Parathyroid adenoma (tissue), 2 donors: ENCODE results near the gene LRRK1.

Source experiments
- H2AFZ ChIP-seq: fragments of 300-600 bp; sonication (generic); one replicate; pipeline ENCODE4 v1.7.0; 2017; ENCODE audit warnings: antibody characterized with exemption, mild to moderate bottlenecking
- H3K27ac ChIP-seq: fragments of 300-600 bp; sonication (generic); one replicate; pipeline ENCODE4 v1.7.0; 2017
- H3K27me3 ChIP-seq: fragments of 300-600 bp; sonication (generic); one replicate; pipeline ENCODE4 v1.7.0; 2017; ENCODE audit warnings: low read length; ENCODE audit not compliant: control insufficient read depth, insufficient read depth
- H3K36me3 ChIP-seq: fragments of 300-600 bp; sonication (generic); one replicate; pipeline ENCODE4 v1.7.0; 2017; ENCODE audit warnings: low read length; ENCODE audit not compliant: control insufficient read depth, insufficient read depth
- H3K4me1 ChIP-seq: fragments of 300-600 bp; sonication (generic); one replicate; pipeline ENCODE4 v1.7.0; 2017; ENCODE audit warnings: control low read depth
- H3K4me2 ChIP-seq: fragments of 300-600 bp; sonication (generic); one replicate; pipeline ENCODE4 v1.7.0; 2017; ENCODE audit warnings: low read length
- H3K4me3 ChIP-seq: fragments of 300-600 bp; sonication (generic); one replicate; pipeline ENCODE4 v1.7.0; 2017; ENCODE audit warnings: low read depth, low read length
- H3K79me2 ChIP-seq: fragments of 300-600 bp; sonication (generic); one replicate; pipeline ENCODE4 v1.7.0; 2017; ENCODE audit warnings: control low read depth
- H3K9ac ChIP-seq: fragments of 300-600 bp; sonication (generic); one replicate; pipeline ENCODE4 v1.7.0; 2017; ENCODE audit warnings: mild to moderate bottlenecking
- H3K9me3 ChIP-seq: fragments of 300-600 bp; sonication (generic); one replicate; pipeline ENCODE4 v1.7.0; 2017; ENCODE audit warnings: low read length; ENCODE audit not compliant: control insufficient read depth
- TF ChIP-seq, protein P1 (sequence below): fragments of 300-600 bp; sonication (generic); IDR thresholded peaks from one replicate; pipeline ENCODE4 v1.7.0; 2017; ENCODE audit warnings: antibody characterized with exemption, mild to moderate bottlenecking
- donor health status: primary hyperparathyroidism.

LRRK1 gene

DNA sequence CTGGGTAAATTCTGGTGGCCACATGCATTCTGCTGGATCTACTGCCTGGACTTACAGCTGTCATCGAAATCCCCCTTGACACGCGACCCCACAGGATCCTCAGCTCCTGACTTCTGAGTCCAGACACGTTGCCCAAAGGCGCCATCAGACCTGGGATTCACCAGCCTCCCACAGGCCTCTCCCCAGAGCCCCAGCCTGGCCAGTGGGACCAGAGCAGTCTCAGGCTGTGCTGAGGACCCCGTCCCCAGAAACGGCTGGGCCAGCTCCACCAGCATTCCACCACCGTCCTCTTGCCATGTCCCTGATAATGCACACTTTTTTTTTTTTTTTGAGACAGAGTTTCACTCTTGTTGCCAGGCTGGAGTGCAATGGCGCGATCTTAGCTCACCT is 166.1 kb downstream of the LRRK1 start:
- H3K4me3 ChIP-seq = no peak overlapping the region
- no peak overlapping the region for H3K4me2 ChIP-seq
- H3K27me3 ChIP-seq = no peaks in the 10 kb centered on the region
- TF ChIP-seq, protein P1, sequence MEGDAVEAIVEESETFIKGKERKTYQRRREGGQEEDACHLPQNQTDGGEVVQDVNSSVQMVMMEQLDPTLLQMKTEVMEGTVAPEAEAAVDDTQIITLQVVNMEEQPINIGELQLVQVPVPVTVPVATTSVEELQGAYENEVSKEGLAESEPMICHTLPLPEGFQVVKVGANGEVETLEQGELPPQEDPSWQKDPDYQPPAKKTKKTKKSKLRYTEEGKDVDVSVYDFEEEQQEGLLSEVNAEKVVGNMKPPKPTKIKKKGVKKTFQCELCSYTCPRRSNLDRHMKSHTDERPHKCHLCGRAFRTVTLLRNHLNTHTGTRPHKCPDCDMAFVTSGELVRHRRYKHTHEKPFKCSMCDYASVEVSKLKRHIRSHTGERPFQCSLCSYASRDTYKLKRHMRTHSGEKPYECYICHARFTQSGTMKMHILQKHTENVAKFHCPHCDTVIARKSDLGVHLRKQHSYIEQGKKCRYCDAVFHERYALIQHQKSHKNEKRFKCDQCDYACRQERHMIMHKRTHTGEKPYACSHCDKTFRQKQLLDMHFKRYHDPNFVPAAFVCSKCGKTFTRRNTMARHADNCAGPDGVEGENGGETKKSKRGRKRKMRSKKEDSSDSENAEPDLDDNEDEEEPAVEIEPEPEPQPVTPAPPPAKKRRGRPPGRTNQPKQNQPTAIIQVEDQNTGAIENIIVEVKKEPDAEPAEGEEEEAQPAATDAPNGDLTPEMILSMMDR = no peak
- H3K4me1 ChIP-seq = no peaks in the 10 kb centered on the region
- H3K79me2 ChIP-seq = no peaks in the 10 kb centered on the region
- H3K9me3 ChIP-seq = no peaks in the 10 kb centered on the region
- no peaks in the 10 kb centered on the region for H3K36me3 ChIP-seq
- H3K9ac ChIP-seq = no peak overlapping the region
- H3K27ac ChIP-seq = no peak overlapping the region
- H2AFZ ChIP-seq = no peak overlapping the region

DNA sequence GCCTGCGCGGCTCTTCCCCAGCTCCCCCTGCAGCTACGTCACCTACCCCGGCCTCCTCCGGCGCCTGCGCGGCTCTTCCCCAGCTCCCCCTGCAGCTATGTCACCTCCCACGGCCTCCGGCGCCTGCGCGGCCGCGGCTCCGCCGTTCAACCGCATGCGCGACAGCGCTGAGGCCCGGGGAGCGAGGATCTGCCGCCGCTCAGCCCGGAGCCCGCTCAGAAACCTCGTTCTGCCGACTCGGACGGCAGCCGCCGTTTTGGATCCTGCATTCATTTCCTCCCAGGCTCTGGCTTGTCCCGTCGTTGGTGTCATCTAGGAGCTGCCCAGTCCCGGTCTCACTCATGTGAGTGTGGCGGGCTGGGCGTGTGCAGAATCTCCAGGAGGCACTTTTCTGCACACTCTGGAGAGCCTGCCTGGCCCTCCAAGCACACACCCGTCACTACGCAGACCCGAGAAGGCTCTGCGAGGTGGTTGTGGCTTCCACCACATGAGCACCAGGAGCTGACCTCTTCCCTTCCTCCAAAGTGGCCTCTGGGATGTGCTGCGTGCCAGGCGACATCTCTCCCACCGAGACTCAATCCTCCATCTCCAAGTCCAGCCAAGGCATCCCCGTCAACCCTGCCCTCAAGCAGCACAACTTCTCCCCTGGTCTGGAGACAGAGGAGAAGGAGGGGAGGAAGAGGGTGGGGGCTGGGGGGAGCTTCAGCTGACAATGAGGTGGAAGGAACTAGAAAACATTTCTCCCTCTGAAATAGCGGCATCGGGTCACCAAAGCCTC is 167.4 kb downstream of the LRRK1 start:
- no peak overlapping the region for H3K4me3 ChIP-seq
- TF ChIP-seq, protein P1 = no peak
- H3K27ac ChIP-seq = no peak overlapping the region
- no peaks in the 10 kb centered on the region for H3K36me3 ChIP-seq
- no peaks in the 10 kb centered on the region for H3K4me1 ChIP-seq
- no peak overlapping the region for H3K9ac ChIP-seq
- no peaks in the 10 kb centered on the region for H3K79me2 ChIP-seq
- no peaks in the 10 kb centered on the region for H3K27me3 ChIP-seq
- H3K4me2 ChIP-seq = no peak overlapping the region
- H2AFZ ChIP-seq = no peak overlapping the region
- H3K9me3 ChIP-seq = no peaks in the 10 kb centered on the region

DNA sequence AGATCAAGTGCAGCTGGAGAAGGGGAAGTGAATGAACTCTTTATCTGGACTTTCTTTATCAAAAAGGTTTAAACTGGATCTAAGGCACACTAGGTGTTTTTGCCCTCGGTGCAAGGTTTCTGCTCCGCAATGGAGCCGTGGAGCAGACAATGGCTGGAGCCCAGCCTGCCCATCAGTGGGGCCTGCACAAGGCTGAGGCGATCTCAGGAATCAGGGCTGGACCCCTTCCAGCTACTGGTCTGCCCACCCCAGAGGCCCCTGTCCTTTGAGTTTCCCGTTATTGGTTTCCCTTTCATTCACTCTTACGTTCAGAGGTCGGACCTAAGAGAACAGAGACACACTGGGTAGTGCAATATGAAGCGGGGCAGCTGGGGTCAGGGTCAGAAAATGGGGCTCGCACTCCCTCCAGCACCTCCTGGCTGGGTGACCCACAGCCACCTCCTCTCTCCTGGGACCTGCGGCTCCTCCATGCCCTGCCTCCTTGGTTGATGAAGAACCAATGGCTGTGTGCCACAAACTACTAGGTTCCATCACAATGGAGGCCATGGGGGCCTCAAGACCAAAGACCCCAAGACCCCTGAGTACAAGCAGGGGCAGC is 168.1 kb downstream of the LRRK1 start:
- H3K9me3 ChIP-seq = no peaks in the 10 kb centered on the region
- TF ChIP-seq, protein P1 = no peak
- no peaks in the 10 kb centered on the region for H3K36me3 ChIP-seq
- no peak overlapping the region for H2AFZ ChIP-seq
- H3K27ac ChIP-seq = no peak overlapping the region
- no peaks in the 10 kb centered on the region for H3K27me3 ChIP-seq
- H3K79me2 ChIP-seq = no peaks in the 10 kb centered on the region
- H3K4me2 ChIP-seq = no peak overlapping the region
- no peaks in the 10 kb centered on the region for H3K4me1 ChIP-seq
- H3K9ac ChIP-seq = no peak overlapping the region
- H3K4me3 ChIP-seq = no peak overlapping the region

DNA sequence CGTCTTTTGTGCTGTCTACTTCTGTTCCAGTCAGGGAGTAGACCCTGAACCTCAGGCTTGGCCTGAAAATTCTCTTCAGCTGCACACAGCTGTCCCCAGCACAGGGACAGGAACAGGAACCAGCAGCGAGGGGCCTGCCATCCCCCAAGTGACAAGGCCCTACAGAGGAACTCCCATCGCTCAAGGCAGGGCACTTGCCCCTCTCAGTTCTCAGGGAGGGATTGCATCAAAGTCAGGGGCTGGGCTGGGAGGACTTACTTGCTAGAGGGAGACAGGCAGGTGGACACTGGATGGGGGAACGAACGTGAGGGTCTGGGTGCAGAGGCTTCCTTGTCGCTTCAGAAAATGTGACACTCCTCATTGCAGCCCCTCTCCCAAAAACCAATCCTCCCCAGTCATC is 169.1 kb downstream of the LRRK1 start:
- TF ChIP-seq, protein P1 = no peak
- Histone ChIP-seq H3K27ac (no peak overlapping the region), H3K9ac (no peak overlapping the region)

More for the DNA sequence above, 169.1 kb downstream of the LRRK1 start:
- no peak overlapping the region for H3K4me3 ChIP-seq
- no peaks in the 10 kb centered on the region for H3K9me3 ChIP-seq
- H3K36me3 ChIP-seq = no peaks in the 10 kb centered on the region
- no peaks in the 10 kb centered on the region for H3K4me1 ChIP-seq
- H3K27me3 ChIP-seq = no peaks in the 10 kb centered on the region
- H3K79me2 ChIP-seq = no peaks in the 10 kb centered on the region
- no peak overlapping the region for H3K4me2 ChIP-seq
- no peak overlapping the region for H2AFZ ChIP-seq
